HG02970 (cell line): ENCODE measurements around the gene ABHD15.

ENCODE experiments used
- ATAC-seq: cut with Tn5 transposase; IDR thresholded peaks from one replicate; pipeline ENCODE4 v1.9.1; 2021; ENCODE audit warnings: mild to moderate bottlenecking, moderate library complexity, moderate number of reproducible peaks; ENCODE audit not compliant: unreplicated experiment, low FRiP score

Gene ABHD15

DNA sequence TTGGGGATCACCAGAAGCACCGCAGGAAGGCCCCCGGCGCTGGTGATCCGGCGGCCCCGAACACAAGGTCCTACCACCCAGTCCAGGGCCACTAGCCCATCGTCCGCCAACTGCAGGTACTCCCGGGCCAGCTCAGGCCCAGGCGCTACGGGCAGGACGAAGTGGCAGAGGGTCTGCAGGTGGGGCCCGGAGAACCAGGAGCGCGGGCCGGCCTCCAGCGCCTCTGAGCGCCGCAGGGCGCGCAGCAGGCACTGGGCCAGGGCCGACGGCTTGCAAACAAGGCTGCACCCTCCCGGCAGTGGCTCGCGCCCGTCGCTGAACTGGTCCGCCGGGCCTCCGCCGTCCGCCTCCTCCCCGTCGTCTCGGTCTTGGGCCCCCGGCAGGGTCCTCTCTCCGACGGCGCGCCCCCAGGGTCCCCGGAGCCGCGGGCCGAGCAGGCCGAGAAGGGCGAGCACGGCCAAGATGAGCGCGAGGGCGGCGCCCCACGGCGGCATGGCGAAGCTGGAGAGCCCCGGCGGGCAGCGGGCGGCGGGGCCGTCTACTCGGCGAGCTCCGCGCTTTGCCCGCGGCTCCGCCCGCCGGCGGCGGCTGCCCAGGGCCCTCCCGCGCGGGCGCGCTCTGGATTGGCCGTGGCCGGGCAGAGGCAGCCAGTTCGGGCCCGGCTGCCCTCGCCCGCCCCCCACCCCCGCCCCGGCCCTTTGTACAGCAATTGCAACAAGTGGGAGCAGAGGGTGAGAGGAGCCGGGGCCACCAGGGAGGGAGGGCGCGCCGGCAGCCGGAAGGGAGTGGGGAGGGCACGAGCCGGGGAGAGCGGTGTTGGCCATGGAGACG is at the start of gene ABHD15:
ABHD15 (minus strand) TSS at position 565 of the 831 bp plus-strand sequence; CDS start at position 494, 71 bp downstream.
- peak; percentile 28 for ATAC-seq

DNA sequence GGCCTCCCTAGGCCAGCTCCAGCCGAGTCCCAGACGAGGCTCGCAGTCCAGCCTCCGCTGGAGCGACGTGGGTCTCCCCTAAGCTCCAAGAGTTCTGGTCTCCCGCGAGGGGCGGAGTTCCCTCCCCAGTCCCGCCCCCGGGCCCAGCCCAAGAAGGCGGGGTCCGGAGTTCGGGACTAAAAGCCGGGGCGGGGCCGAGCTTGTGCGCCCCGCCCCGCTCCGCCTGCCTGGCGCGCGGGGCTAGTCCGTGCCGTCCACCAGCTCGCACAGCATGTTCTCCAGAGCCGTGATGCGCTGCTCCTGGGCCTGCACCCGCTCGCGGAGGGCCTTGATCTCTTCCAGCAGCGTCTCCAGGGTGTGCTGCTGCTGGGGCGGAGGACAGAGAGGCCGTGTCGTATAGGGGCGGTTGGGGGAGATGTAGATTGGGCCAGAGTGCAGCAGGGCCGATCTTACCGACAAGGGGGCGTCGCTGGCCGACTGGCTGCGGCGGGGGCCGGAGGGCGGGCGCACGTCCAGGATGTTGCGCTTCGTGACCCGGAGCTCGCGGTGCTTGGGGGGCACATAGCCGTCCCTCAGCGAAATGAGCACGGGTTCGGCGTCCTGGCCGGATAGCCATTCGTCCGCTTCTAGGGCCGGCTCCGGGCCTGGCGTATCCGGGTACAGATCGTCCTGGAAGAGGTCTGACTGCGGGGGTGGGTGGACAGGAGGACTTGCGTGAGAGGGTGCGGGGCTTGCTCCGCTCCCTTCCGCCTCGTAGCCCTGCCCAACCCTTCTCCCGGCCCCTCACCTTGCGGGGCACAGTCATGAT is 48.9 kb upstream of the ABHD15 start:
- peak; percentile 62 for ATAC-seq

GRCh38 chr17:29615048-29615385 is 48.2 kb upstream of the ABHD15 start:
- no peak for ATAC-seq

DNA sequence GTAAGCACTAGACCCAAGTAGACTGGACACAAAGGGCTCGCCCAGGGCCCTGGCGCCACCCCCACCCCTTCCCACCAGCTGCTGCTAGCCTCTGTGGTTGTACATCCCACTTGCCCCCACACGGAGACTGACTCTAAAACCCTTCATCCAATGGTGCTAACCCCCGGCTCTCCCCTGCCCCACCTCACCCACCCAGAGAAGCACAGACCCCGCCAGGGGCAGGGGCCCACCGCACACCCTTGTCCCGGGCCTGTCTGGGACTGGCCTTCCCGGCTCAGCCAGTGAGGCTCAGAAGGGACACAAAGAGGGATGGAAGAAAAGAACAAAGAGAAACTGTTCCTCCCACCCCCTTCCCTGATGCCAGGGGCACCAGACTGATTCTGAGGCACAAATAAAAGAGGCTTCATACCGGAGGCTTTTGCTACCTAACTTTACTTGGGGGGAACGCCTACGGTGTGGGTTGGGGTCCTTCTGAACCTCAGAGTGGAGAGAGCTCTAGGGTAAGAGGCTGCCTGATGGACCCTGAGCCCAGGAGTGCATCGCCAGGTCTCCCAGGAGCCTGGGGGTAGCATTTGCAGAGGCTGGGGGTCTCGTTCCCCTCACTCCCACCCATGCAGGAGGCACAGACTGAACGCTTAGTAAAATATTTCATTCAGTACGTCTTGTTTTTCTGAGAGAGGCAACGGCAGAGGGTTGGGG is 47.7 kb upstream of the ABHD15 start:
- no peak for ATAC-seq

- ATAC-seq = no peak
Observed at GRCh38 chr17:29613856-29614255, 47.0 kb upstream of the ABHD15 start.

GRCh38 chr17:29613352-29613837 is 46.6 kb upstream of the ABHD15 start:
- ATAC-seq = no peak

DNA sequence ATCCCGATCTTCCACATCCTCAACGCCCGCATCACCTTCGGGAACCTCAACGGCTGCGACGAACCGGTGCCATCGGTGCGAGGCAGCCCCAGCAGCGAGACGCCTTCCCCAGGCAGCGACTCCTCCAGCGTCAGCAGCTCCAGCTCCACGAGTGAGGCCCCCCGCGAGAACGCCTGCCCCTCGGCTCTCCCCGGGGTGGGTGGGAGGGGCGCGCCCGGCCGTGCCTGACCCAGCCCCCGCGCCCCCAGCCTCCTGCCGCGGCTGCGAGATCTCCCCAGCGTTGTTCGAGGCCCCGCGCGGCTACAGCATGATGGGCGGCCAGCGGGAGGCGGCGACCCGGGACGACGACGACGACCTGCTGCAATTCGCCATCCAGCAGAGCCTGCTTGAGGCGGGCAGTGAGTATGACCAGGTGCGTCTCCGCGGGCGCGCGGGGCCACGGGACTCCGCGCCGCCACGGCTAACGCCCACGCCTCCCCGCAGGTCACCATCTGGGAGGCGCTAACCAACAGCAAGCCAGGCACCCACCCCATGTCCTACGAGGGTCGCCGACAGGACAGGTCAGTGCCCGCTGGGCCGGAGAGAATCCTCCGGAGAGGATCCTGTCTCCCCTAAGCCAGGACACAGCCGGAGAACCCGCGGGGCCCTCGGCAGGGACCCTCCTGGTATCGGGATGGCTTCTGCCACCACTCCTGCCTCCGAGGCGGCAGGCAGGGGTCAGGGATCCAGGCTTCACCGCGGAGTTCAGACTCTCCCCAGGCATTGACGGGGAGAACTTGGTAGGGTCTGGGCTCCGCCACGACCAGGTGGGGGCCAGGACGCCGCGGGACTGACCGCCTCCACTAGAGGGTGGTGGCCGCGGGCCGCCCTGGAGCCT is 45.8 kb upstream of the ABHD15 start:
- no peak for ATAC-seq

- no peak for ATAC-seq
Observed at GRCh38 chr17:29612094-29612403, 45.2 kb upstream of the ABHD15 start.

DNA sequence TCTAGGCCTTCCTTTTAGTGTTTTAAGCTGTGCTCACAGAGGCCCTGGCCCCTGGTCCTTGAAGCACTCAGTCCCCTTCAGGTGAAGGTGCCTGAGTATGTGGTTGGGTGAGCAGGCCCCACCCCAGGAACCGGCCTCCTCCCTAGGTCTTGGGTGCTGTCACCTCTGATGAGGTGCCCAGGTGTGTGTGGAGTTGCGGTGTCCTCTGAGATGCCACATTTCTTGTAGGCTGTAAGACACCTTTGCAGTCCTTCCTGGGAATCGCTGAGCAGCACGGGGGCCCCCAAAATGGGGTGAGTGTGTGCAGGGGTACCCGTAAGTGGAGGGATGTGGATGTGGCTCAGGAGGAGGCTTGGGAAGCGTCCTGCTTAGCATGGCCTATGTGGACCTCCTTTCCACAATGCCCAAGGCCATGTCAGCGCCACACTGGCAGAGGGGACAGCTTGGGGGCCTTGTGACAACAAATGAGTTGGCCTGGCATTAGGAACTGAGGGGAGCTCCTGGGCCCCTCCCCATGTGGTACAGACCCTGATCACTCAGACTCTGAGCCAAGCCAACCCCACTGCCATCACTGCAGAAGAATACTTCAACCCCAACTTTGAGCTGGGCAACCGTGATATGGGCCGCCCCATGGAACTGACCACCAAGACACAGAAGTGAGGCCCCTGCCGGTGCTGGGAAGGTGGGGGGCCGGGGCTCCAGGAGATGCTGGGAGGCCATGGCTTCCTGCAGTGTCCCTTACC is 44.7 kb upstream of the ABHD15 start:
- ATAC-seq = no peak

- no peak for ATAC-seq
Observed at GRCh38 chr17:29610395-29610794, 43.6 kb upstream of the ABHD15 start.

DNA sequence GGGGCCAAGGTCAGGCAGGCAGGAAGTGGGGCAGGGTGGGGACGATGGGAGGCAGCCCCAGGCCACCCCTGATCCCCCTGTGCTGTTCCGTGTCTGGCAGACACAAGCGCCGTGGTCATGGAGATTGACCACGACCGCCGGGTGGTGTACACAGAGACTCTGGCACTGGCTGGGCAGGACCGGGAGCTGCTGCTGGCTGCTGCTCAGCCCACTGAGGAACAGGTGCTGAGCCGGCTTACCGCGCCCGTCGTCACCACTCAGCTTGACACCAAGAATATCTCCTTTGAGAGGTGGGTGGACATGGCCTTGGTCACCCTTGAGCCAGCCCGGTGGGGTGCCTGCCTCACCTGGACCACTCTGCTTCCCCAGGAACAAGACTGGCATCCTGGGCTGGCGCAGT is 42.1 kb upstream of the ABHD15 start:
- ATAC-seq = no peak

- ATAC-seq = no peak
Observed at GRCh38 chr17:29607557-29608195, 40.8 kb upstream of the ABHD15 start.

- no peak for ATAC-seq
Observed at GRCh38 chr17:29603109-29603674, 36.4 kb upstream of the ABHD15 start.

- no peak for ATAC-seq
Observed at GRCh38 chr17:29597361-29598172, 30.7 kb upstream of the ABHD15 start.

GRCh38 chr17:29596811-29597210 is 30.0 kb upstream of the ABHD15 start:
- no peak for ATAC-seq

DNA sequence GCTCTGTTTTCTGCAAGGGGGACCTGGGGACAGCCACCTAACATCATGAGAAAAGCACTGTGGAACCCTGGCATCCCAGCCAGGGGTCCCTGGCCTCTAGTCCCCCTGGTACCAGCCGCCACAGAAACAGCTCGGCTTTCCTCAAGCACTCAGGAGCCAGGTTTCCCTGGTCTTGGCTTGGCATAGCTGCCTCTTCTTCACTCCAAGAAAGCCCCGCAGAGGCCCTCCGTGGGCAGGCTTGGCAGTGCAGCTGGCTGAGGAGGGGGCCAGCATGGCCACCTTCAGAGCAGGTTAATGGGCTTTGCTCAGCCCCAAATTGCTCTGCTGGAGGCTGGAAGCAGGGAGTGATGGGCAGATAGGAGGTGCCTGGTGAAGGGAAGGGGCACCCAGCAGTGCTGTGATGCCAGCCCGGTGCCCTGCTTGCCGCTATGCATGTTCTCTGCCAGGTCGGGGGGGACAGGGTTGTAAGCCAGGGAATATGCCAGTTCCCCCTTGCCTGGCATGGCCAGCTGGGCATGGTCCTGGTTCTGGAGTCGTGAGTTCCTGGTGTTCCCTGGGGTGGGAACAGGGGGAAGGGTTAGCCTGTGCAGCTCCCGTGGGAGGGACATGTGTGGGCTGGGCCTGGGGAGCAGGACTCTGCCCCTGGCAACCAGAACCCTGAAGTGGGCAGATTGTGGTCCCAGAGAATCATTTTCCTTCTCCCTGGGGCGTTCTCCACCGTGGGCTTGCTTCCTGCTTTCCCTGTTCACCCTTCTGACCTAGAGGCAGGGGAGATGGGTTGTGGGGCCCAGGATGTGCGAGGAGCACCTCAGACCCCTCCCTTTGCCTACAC is 29.3 kb upstream of the ABHD15 start:
- no peak for ATAC-seq
